ENCODE results near the gene PLXNA3. TPM values are rescaled to one million over a fixed set of nuclear protein-coding genes. Genes with fewer than 3 reads are reported as not detected.

Gene PLXNA3
- total RNA-seq, 1 donor from 2014 or later = 108 TPM

- Mint-ChIP-seq H3K4me3 (ENCODE audit: unreplicated experiment) (no peak overlapping the region), H3K9me3 (ENCODE audit: unreplicated experiment) (no peaks in the 10 kb centered on the region), H3K36me3 (ENCODE audit: unreplicated experiment) (peaks cover 14% of the 10 kb centered on the region), H3K4me1 (ENCODE audit: unreplicated experiment) (peaks cover 8% of the 10 kb centered on the region), H3K27me3 (ENCODE audit: unreplicated experiment) (no peaks in the 10 kb centered on the region), H3K27ac (ENCODE audit: unreplicated experiment) (no peak overlapping the region)
- DNase-seq (ENCODE audit: extremely low spot score, unreplicated experiment) = no peak
- no peak for TF ChIP-seq CTCF (IDR thresholded peaks at IDR 0.05)
These were observed 11.7 kb upstream of the PLXNA3 start for GRCh38 chrX:154446430-154446829.

DNA sequence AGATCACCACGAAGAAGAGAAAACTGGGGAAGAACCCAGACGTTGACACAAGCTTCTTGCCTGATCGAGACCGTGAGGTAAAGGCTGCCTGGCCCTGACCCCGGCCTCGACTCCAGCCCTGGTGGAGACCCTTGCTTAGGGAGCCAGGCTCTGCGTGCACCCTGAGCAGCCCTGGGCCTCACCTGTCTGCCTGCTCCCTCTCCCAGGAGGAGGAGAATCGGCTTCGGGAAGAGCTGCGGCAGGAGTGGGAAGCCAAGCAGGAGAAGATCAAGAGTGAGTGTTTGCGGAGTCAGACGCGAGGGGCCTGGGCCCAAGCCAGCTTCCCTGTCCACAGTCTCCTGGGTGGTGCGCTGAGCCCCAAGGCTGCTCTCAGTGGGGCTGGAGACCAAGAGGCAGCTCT, 9.6 kb upstream of the PLXNA3 start:
- H3K27me3 Mint-ChIP-seq (ENCODE audit: unreplicated experiment) = no peaks in the 10 kb centered on the region
- DNase-seq (ENCODE audit: extremely low spot score, unreplicated experiment) = no peak
- peaks cover 6% of the 10 kb centered on the region for H3K4me1 Mint-ChIP-seq (ENCODE audit: unreplicated experiment)
- H3K9me3 Mint-ChIP-seq (ENCODE audit: unreplicated experiment) = no peaks in the 10 kb centered on the region
- peaks cover 13% of the 10 kb centered on the region for H3K36me3 Mint-ChIP-seq (ENCODE audit: unreplicated experiment)
- no peak overlapping the region for H3K4me3 Mint-ChIP-seq (ENCODE audit: unreplicated experiment)
- no peak for TF ChIP-seq CTCF (IDR thresholded peaks at IDR 0.05)
- H3K27ac Mint-ChIP-seq (ENCODE audit: unreplicated experiment) = peak overlapping the region; percentile 34

- H3K9me3 Mint-ChIP-seq (ENCODE audit: unreplicated experiment) = no peaks in the 10 kb centered on the region
- no peak overlapping the region for H3K27ac Mint-ChIP-seq (ENCODE audit: unreplicated experiment)
- no peak overlapping the region for H3K4me3 Mint-ChIP-seq (ENCODE audit: unreplicated experiment)
- no peak for DNase-seq (ENCODE audit: extremely low spot score, unreplicated experiment)
- no peaks in the 10 kb centered on the region for H3K27me3 Mint-ChIP-seq (ENCODE audit: unreplicated experiment)
- no peak for TF ChIP-seq CTCF (IDR thresholded peaks at IDR 0.05)
- peaks cover 4% of the 10 kb centered on the region for H3K4me1 Mint-ChIP-seq (ENCODE audit: unreplicated experiment)
- H3K36me3 Mint-ChIP-seq (ENCODE audit: unreplicated experiment) = peaks cover 14% of the 10 kb centered on the region
These were observed 8.5 kb upstream of the PLXNA3 start for GRCh38 chrX:154449618-154450017.

DNA sequence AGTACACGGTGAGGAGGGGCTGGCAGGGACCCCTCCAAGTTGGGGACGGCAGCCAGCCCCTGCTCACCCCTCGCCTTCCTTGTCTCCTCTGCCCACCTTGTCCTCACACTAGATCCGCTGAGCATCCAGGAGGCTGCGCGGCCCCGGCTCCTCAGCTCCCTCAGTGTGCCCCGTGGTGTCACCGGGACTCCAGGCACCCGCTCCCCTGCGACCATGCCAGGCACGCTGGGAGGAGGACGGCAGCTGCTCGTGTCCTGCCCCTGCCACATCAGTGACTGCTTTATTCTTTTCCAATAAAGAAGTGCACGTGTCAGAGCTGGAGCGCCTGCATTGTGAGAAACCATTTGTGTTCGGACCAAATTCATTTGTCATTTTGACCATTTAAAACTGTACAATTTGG, 7.8 kb upstream of the PLXNA3 start:
- no peak for TF ChIP-seq CTCF (IDR thresholded peaks at IDR 0.05)
- no peaks in the 10 kb centered on the region for H3K9me3 Mint-ChIP-seq (ENCODE audit: unreplicated experiment)
- peaks cover 4% of the 10 kb centered on the region for H3K4me1 Mint-ChIP-seq (ENCODE audit: unreplicated experiment)
- DNase-seq (ENCODE audit: extremely low spot score, unreplicated experiment) = no peak
- H3K36me3 Mint-ChIP-seq (ENCODE audit: unreplicated experiment) = peaks cover 15% of the 10 kb centered on the region
- no peak overlapping the region for H3K4me3 Mint-ChIP-seq (ENCODE audit: unreplicated experiment)
- no peak overlapping the region for H3K27ac Mint-ChIP-seq (ENCODE audit: unreplicated experiment)
- no peaks in the 10 kb centered on the region for H3K27me3 Mint-ChIP-seq (ENCODE audit: unreplicated experiment)

GRCh38 chrX:154452823-154453222, 5.3 kb upstream of the PLXNA3 start:
- Mint-ChIP-seq H3K4me1 (ENCODE audit: unreplicated experiment) (peaks cover 3% of the 10 kb centered on the region), H3K36me3 (ENCODE audit: unreplicated experiment) (peaks cover 13% of the 10 kb centered on the region), H3K27me3 (ENCODE audit: unreplicated experiment) (no peaks in the 10 kb centered on the region), H3K4me3 (ENCODE audit: unreplicated experiment) (no peak overlapping the region), H3K9me3 (ENCODE audit: unreplicated experiment) (no peaks in the 10 kb centered on the region), H3K27ac (ENCODE audit: unreplicated experiment) (no peak overlapping the region)
- no peak for TF ChIP-seq CTCF (IDR thresholded peaks at IDR 0.05)
- no peak for DNase-seq (ENCODE audit: extremely low spot score, unreplicated experiment)

All from osteocyte (in vitro differentiated cells).